HepG2 (cell line): ENCODE measurements around the gene EGF. TPM values are rescaled to one million over a fixed set of nuclear protein-coding genes. Genes with fewer than 3 reads are reported as not detected.

Source experiments
- ATAC-seq: fragments of 200-7000 bp; cut with Tn5 transposase; 3 replicates; pipeline ENCODE4 v1.9.1; 2020; ENCODE audit warnings: mild to moderate bottlenecking, moderate library complexity
- BruUV-seq: library from RNA; stranded (reverse); fragments of 400-500 nt; replicated peaks from 2 replicates; lab custom pipeline; 2021; lab: Mats Ljungman, UMichigan
- CTCF ChIA-PET: fragments of 300-600 bp; formaldehyde crosslinking; extraction: SDS; loops from one replicate; lab custom pipeline; 2021; ENCODE audit warnings: low total read pairs, inconsistent platforms, low intra/inter-chr PET ratio; lab: Yijun Ruan, JAX
- POLR2A ChIA-PET: fragments of 350-600 bp; sonication (Branson Sonifier 250); formaldehyde crosslinking; loops from one replicate; lab custom pipeline; 2020; ENCODE audit warnings: antibody characterized with exemption, inconsistent platforms; lab: Yijun Ruan, JAX
- DNase-seq: peaks from one replicate; pipeline ENCODE4 v3.0.0-alpha.2; 2015; ENCODE audit warnings: low spot score
- FAIRE-seq: peaks from 3 replicates; lab custom pipeline; 2011; peaks lifted over from hg19 to GRCh38; lab: Jason Lieb, UNC
- H2AFZ ChIP-seq: one replicate; pipeline ENCODE4 v1.6.1; 2011; ENCODE audit warnings: low read length, inconsistent platforms
- H3K27ac ChIP-seq: fragments of 300-600 bp; 3 replicates; pipeline ENCODE4 v1.8.0; 2011; ENCODE audit warnings: mixed run types, mild to moderate bottlenecking, mixed read lengths, low read length, inconsistent platforms; ENCODE audit not compliant: insufficient read depth; ENCODE audit errors: extremely low read length
- H3K27me3 ChIP-seq, 2 experiments: fragments of 200-600 bp in 1 of 2; 2 replicates in 1 of 2; 3 replicates in 1 of 2; pipeline versions ENCODE4 v1.6.0 to v1.8.0; 2011; ENCODE audit warnings: low read length in 2 of 2, mild to moderate bottlenecking in 2 of 2, moderate library complexity in 2 of 2, inconsistent platforms in 1 of 2; ENCODE audit not compliant: insufficient read depth in 2 of 2, control insufficient read depth in 1 of 2
- H3K36me3 ChIP-seq, 2 experiments: fragments of 200-600 bp in 1 of 2; replicated peaks in 1 of 2; 2 replicates in 1 of 2; 3 replicates in 1 of 2; pipeline versions ENCODE4 v1.5.1 to v1.8.0; 2011; ENCODE audit warnings: low read length in 2 of 2, inconsistent platforms in 1 of 2; ENCODE audit not compliant: insufficient read depth in 2 of 2, control insufficient read depth in 1 of 2
- H3K4me1 ChIP-seq: 2 replicates; pipeline ENCODE4 v1.5.1; 2012; ENCODE audit warnings: low read length, inconsistent platforms; ENCODE audit not compliant: insufficient read depth
- H3K4me2 ChIP-seq: 2 replicates; pipeline ENCODE4 v1.6.0; 2011; ENCODE audit warnings: low read depth, low read length, inconsistent platforms
- H3K4me3 ChIP-seq, 3 experiments: fragments of 200-600 bp in 1 of 3; sonication (generic), shearing (Covaris generic) in 1 of 3; replicated peaks in 1 of 3; 2 replicates each; pipeline ENCODE4 v1.5.1; 2011 to 2016; ENCODE audit warnings: low read length in 3 of 3, inconsistent platforms in 2 of 3, low read depth in 2 of 3, mild to moderate bottlenecking in 2 of 3, control low read depth in 1 of 3, mixed read lengths in 1 of 3; ENCODE audit not compliant: insufficient read depth in 1 of 3
- H3K79me2 ChIP-seq: one replicate; pipeline ENCODE4 v1.6.1; 2011; ENCODE audit warnings: low read length, inconsistent platforms; ENCODE audit not compliant: insufficient read depth
- H3K9ac ChIP-seq: 2 replicates; pipeline ENCODE4 v1.6.0; 2011; ENCODE audit warnings: mild to moderate bottlenecking, low read depth, low read length, inconsistent platforms; ENCODE audit not compliant: insufficient read depth
- H3K9me3 ChIP-seq: 2 replicates; pipeline ENCODE4 v1.5.1; 2012; ENCODE audit warnings: mild to moderate bottlenecking, low read length
- H4K20me1 ChIP-seq: 2 replicates; pipeline ENCODE4 v1.6.0; 2011; ENCODE audit warnings: inconsistent platforms, mild to moderate bottlenecking, low read length, moderate library complexity; ENCODE audit not compliant: insufficient read depth
- FIP1L1 ChIP-seq: fragments of 200-400 bp; formaldehyde crosslinking; IDR thresholded peaks from 2 replicates; pipeline ENCODE4 v1.6.1; 2018; ENCODE audit warnings: low read depth, mild to moderate bottlenecking, low read length, moderate library complexity, borderline replicate concordance; ENCODE audit not compliant: insufficient read depth
- HMG20B ChIP-seq: conservative IDR thresholded peaks from 2 replicates; pipeline ENCODE4 v1.6.1; 2016; ENCODE audit warnings: missing genetic modification reagents, missing compliant biosample characterization
- SNAI1 ChIP-seq: sonication (generic); formaldehyde crosslinking; IDR thresholded peaks from 2 replicates; pipeline ENCODE4 v1.5.0; 2020; ENCODE audit warnings: mild to moderate bottlenecking, missing genetic modification reagents, borderline replicate concordance
- TBX2 ChIP-seq: sonication (generic); formaldehyde crosslinking; IDR thresholded peaks from 2 replicates; pipeline ENCODE4 v1.5.0; 2020; ENCODE audit warnings: missing genetic modification reagents, mild to moderate bottlenecking, borderline replicate concordance
- ZNF558 ChIP-seq: sonication (generic); formaldehyde crosslinking; IDR thresholded peaks from 2 replicates; pipeline ENCODE4 v1.9.0; 2022; ENCODE audit warnings: mild to moderate bottlenecking, missing genetic modification reagents, borderline replicate concordance
- ZNF652 ChIP-seq: IDR thresholded peaks from 2 replicates; pipeline ENCODE4 v1.6.1; 2016; ENCODE audit warnings: low read depth, borderline replicate concordance
- ZNF713 ChIP-seq: sonication (generic); formaldehyde crosslinking; IDR thresholded peaks from 2 replicates; pipeline ENCODE4 v1.4.0; 2020; ENCODE audit warnings: mild to moderate bottlenecking, missing genetic modification reagents
- ZNF83 ChIP-seq: sonication (generic); formaldehyde crosslinking; IDR thresholded peaks from 2 replicates; pipeline ENCODE4 v1.4.0; 2020; ENCODE audit warnings: missing genetic modification reagents, mild to moderate bottlenecking, borderline replicate concordance
- WGBS: methylation state at CpG from one replicate; pipeline ENCODE4 v1.1.6; 2017; ENCODE audit warnings: low lambda C conversion rate; 5-methylcytosine and 5-hydroxymethylcytosine counted together
- in situ Hi-C: cut with HindIII; loops from 2 replicates; pipeline ENCODE4 v1.10.0; 2017; ENCODE audit warnings: low pct_unique_long_range_greater_than_20kb; ENCODE audit not compliant: extremely low pct_ligation_motif_present
- intact Hi-C: fragments of 100-400 bp; cut with micrococcal nuclease; formaldehyde crosslinking; loops from one replicate; pipeline ENCODE4 v1.10.0; 2022; ENCODE audit not compliant: unreplicated experiment
- polyA plus RNA-seq, 8 experiments: library from polyadenylated mRNA; depleted of rRNA in 3 of 8; stranded (reverse) in 7 of 8; unstranded in 1 of 8; fragments of >200 nt; fragmentation: Illumina TruSeq in 4 of 8; extraction: Trizol in 4 of 8; gene quantifications; 2 replicates each; pipeline versions ENCODE4 v1.2.1 to v1.2.3, GENCODE V29; 2011 to 2016; ENCODE audit warnings: low read depth in 4 of 8, missing spikeins in 1 of 8, mixed read lengths in 1 of 8; ENCODE audit not compliant: insufficient read depth in 1 of 8
- total RNA-seq, 5 experiments: library from RNA; depleted of rRNA; stranded (reverse); fragments of >200 nt; fragmentation: Illumina TruSeq; extraction: Trizol; gene quantifications; 2 replicates each; pipeline ENCODE4 v1.2.3, GENCODE V29; 2016; ENCODE audit warnings: low read depth in 1 of 5
- TF ChIP-seq, protein P1 (sequence below): sonication (generic); formaldehyde crosslinking; conservative IDR thresholded peaks from 2 replicates; pipeline ENCODE4 v1.8.0; 2022; ENCODE audit warnings: mild to moderate bottlenecking, moderate library complexity, missing genetic modification reagents
- TF ChIP-seq, protein P2 (sequence below): sonication (generic); formaldehyde crosslinking; conservative IDR thresholded peaks from 2 replicates; pipeline ENCODE4 v1.8.0; 2022; ENCODE audit warnings: low read depth, missing genetic modification reagents
- TF ChIP-seq, protein P3 (sequence below): sonication (generic); formaldehyde crosslinking; conservative IDR thresholded peaks from 2 replicates; pipeline ENCODE4 v1.4.0; 2020; ENCODE audit warnings: missing genetic modification reagents
- TF ChIP-seq, protein P4 (sequence below): sonication (generic); formaldehyde crosslinking; IDR thresholded peaks from 2 replicates; pipeline ENCODE4 v1.4.0; 2020; ENCODE audit warnings: mild to moderate bottlenecking, low read depth, missing genetic modification reagents
- TF ChIP-seq, protein P5 (sequence below): sonication (generic); formaldehyde crosslinking; IDR thresholded peaks from 2 replicates; pipeline ENCODE4 v1.4.0; 2020; ENCODE audit warnings: missing genetic modification reagents

EGF gene
- total and polyA plus RNA-seq, 2 of the 13 experiments (the other 11 are each of a cell fraction or from before 2014, with no cell fraction given), result 0.07 to 0.08 TPM

DNA sequence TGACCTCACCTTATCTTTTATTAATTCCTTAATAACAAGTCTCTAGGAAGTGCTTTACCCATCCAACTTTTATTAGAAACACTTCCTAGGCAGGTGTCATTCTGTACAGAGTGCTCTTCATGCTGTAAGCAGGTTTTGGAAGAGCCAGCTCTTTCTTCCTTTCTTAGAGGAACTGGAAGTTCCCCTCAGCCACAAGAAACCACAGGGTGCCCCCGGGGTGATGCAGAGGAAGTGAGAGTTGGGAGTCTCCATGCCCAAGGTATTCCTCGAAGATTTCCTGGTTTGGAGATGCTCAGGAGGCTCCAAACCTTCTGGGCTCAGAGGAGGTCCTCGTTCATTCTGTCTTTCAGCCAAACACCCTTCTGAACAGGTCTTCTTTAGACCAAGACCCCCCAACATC lies 83.8 kb downstream of the EGF start:
- BruUV-seq, result no TSS peak
- intact Hi-C loops, result loop anchor here (5.0 kb wide), 2 partner anchors 1476 to 1646 kb away; no protein-coding TSS in a partner anchor
- no peak for FAIRE-seq

More for the DNA sequence above, 83.8 kb downstream of the EGF start:
- H3K79me2 ChIP-seq, result no peaks in the 10 kb centered on the region
- H3K27me3 ChIP-seq, result no peaks in the 10 kb centered on the region
- ChIA-PET POLR2A (no interaction called here), CTCF (no interaction called here)
- H2AFZ ChIP-seq, result no peak overlapping the region
- WGBS, result 0% methylated on average over 3 of the region's 3 CpGs
- no peak overlapping the region for H3K27ac ChIP-seq
- H3K4me2 ChIP-seq, result no peak overlapping the region
- no peak for ATAC-seq
- no peak overlapping the region for H3K9ac ChIP-seq
- TF ChIP-seq HMG20B (CRISPR knock-in tag), result no peak
- TF ChIP-seq, protein P1, sequence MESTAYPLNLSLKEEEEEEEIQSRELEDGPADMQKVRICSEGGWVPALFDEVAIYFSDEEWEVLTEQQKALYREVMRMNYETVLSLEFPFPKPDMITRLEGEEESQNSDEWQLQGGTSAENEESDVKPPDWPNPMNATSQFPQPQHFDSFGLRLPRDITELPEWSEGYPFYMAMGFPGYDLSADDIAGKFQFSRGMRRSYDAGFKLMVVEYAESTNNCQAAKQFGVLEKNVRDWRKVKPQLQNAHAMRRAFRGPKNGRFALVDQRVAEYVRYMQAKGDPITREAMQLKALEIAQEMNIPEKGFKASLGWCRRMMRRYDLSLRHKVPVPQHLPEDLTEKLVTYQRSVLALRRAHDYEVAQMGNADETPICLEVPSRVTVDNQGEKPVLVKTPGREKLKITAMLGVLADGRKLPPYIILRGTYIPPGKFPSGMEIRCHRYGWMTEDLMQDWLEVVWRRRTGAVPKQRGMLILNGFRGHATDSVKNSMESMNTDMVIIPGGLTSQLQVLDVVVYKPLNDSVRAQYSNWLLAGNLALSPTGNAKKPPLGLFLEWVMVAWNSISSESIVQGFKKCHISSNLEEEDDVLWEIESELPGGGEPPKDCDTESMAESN, result no peak
- no peak for TF ChIP-seq ZNF83 (CRISPR knock-in tag)
- TF ChIP-seq, protein P2, sequence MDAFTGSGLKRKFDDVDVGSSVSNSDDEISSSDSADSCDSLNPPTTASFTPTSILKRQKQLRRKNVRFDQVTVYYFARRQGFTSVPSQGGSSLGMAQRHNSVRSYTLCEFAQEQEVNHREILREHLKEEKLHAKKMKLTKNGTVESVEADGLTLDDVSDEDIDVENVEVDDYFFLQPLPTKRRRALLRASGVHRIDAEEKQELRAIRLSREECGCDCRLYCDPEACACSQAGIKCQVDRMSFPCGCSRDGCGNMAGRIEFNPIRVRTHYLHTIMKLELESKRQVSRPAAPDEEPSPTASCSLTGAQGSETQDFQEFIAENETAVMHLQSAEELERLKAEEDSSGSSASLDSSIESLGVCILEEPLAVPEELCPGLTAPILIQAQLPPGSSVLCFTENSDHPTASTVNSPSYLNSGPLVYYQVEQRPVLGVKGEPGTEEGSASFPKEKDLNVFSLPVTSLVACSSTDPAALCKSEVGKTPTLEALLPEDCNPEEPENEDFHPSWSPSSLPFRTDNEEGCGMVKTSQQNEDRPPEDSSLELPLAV, result no peak
- TF ChIP-seq SNAI1 (CRISPR knock-in tag), result no peak
- no peak for TF ChIP-seq TBX2 (CRISPR knock-in tag)
- no peak for TF ChIP-seq ZNF713 (CRISPR knock-in tag)
- TF ChIP-seq, protein P3, sequence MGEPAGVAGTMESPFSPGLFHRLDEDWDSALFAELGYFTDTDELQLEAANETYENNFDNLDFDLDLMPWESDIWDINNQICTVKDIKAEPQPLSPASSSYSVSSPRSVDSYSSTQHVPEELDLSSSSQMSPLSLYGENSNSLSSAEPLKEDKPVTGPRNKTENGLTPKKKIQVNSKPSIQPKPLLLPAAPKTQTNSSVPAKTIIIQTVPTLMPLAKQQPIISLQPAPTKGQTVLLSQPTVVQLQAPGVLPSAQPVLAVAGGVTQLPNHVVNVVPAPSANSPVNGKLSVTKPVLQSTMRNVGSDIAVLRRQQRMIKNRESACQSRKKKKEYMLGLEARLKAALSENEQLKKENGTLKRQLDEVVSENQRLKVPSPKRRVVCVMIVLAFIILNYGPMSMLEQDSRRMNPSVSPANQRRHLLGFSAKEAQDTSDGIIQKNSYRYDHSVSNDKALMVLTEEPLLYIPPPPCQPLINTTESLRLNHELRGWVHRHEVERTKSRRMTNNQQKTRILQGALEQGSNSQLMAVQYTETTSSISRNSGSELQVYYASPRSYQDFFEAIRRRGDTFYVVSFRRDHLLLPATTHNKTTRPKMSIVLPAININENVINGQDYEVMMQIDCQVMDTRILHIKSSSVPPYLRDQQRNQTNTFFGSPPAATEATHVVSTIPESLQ, result no peak
- TF ChIP-seq, protein P4, sequence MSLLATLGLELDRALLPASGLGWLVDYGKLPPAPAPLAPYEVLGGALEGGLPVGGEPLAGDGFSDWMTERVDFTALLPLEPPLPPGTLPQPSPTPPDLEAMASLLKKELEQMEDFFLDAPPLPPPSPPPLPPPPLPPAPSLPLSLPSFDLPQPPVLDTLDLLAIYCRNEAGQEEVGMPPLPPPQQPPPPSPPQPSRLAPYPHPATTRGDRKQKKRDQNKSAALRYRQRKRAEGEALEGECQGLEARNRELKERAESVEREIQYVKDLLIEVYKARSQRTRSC (CRISPR knock-in tag), result no peak
- no peak for TF ChIP-seq ZNF652
- TF ChIP-seq, protein P5, sequence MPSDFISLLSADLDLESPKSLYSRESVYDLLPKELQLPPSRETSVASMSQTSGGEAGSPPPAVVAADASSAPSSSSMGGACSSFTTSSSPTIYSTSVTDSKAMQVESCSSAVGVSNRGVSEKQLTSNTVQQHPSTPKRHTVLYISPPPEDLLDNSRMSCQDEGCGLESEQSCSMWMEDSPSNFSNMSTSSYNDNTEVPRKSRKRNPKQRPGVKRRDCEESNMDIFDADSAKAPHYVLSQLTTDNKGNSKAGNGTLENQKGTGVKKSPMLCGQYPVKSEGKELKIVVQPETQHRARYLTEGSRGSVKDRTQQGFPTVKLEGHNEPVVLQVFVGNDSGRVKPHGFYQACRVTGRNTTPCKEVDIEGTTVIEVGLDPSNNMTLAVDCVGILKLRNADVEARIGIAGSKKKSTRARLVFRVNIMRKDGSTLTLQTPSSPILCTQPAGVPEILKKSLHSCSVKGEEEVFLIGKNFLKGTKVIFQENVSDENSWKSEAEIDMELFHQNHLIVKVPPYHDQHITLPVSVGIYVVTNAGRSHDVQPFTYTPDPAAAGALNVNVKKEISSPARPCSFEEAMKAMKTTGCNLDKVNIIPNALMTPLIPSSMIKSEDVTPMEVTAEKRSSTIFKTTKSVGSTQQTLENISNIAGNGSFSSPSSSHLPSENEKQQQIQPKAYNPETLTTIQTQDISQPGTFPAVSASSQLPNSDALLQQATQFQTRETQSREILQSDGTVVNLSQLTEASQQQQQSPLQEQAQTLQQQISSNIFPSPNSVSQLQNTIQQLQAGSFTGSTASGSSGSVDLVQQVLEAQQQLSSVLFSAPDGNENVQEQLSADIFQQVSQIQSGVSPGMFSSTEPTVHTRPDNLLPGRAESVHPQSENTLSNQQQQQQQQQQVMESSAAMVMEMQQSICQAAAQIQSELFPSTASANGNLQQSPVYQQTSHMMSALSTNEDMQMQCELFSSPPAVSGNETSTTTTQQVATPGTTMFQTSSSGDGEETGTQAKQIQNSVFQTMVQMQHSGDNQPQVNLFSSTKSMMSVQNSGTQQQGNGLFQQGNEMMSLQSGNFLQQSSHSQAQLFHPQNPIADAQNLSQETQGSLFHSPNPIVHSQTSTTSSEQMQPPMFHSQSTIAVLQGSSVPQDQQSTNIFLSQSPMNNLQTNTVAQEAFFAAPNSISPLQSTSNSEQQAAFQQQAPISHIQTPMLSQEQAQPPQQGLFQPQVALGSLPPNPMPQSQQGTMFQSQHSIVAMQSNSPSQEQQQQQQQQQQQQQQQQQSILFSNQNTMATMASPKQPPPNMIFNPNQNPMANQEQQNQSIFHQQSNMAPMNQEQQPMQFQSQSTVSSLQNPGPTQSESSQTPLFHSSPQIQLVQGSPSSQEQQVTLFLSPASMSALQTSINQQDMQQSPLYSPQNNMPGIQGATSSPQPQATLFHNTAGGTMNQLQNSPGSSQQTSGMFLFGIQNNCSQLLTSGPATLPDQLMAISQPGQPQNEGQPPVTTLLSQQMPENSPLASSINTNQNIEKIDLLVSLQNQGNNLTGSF (CRISPR knock-in tag), result no peak
- no peak for TF ChIP-seq ZNF558 (CRISPR knock-in tag)
- no peak for TF ChIP-seq FIP1L1
- no peak for DNase-seq
- in situ Hi-C loops, result no loop called here
- H3K36me3 ChIP-seq, result no peaks in the 10 kb centered on the region
- no peaks in the 10 kb centered on the region for H4K20me1 ChIP-seq
- H3K9me3 ChIP-seq, result no peaks in the 10 kb centered on the region
- H3K4me1 ChIP-seq, result peaks cover 8% of the 10 kb centered on the region; the same call in 1 of the 2 replicates
- H3K4me3 ChIP-seq, result no peak overlapping the region
